Right lobe of liver (tissue), 4 donors: Measurements from ENCODE around the gene C22orf31.

Experiments
- POLR2A ChIP-seq: fragments of 450-650 bp; IDR thresholded peaks from one replicate; pipeline ENCODE4 v1.6.1; 2017; ENCODE audit warnings: antibody characterized with exemption, mild to moderate bottlenecking
- TF ChIP-seq, protein P1 (sequence below), 4 donors: fragments of 200-600 bp in 3 of 4; fragments of 450-650 bp in 1 of 4; IDR thresholded peaks; one replicate each; pipeline versions ENCODE4 v1.5.1 to v1.8.0; 2016 to 2022; ENCODE audit warnings: antibody characterized with exemption in 4 of 4, mild to moderate bottlenecking in 2 of 4
- donor health status: DM: no; HTN: no; CAD: no.
- donor health status: DM: no; HTN: no; CAD: no.
- donor health status: DM: no; HTN: yes; CAD: no.

DNA sequence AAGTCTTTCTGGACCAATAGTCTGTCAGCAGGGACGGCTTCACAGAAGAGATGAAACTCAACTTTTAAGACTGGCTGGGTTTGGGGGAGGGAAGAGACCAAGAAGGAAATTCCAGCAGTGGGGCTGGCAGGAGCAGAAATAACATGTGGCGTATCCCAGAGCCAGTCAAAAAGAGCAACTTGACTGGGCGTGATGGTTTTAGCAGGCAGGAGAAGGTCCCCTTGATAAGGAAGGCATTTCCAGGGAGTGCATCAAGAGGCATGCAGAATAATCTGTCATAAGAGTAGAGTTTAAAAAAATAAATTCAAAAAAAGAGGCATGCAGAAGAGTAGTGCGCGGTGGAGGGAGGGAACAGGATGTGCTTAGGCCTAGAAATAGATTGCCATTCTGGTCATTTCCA, 52.5 kb downstream of the C22orf31 start:
- TF ChIP-seq POLR2A = no peak
- TF ChIP-seq, protein P1, sequence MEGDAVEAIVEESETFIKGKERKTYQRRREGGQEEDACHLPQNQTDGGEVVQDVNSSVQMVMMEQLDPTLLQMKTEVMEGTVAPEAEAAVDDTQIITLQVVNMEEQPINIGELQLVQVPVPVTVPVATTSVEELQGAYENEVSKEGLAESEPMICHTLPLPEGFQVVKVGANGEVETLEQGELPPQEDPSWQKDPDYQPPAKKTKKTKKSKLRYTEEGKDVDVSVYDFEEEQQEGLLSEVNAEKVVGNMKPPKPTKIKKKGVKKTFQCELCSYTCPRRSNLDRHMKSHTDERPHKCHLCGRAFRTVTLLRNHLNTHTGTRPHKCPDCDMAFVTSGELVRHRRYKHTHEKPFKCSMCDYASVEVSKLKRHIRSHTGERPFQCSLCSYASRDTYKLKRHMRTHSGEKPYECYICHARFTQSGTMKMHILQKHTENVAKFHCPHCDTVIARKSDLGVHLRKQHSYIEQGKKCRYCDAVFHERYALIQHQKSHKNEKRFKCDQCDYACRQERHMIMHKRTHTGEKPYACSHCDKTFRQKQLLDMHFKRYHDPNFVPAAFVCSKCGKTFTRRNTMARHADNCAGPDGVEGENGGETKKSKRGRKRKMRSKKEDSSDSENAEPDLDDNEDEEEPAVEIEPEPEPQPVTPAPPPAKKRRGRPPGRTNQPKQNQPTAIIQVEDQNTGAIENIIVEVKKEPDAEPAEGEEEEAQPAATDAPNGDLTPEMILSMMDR (IDR thresholded peaks at IDR 0.05) = no peak
